ACHN (cell line): ENCODE data around the gene FCGR3B.
"Not testable (repeated sequence)": the region's sequence is repeated elsewhere in the genome, so short reads cannot be mapped to it uniquely, and the experiment has no call there.

Source experiments
- DNase-seq: peaks from one replicate; pipeline ENCODE4 v3.0.0-alpha.2; 2015
- in situ Hi-C: cut with HindIII; loops from 2 replicates; pipeline ENCODE4 v1.10.0; 2017; ENCODE audit warnings: low sequenced_read_pairs, low pct_ligation_motif_present, low pct_unique_long_range_greater_than_20kb

The FCGR3B gene

DNA sequence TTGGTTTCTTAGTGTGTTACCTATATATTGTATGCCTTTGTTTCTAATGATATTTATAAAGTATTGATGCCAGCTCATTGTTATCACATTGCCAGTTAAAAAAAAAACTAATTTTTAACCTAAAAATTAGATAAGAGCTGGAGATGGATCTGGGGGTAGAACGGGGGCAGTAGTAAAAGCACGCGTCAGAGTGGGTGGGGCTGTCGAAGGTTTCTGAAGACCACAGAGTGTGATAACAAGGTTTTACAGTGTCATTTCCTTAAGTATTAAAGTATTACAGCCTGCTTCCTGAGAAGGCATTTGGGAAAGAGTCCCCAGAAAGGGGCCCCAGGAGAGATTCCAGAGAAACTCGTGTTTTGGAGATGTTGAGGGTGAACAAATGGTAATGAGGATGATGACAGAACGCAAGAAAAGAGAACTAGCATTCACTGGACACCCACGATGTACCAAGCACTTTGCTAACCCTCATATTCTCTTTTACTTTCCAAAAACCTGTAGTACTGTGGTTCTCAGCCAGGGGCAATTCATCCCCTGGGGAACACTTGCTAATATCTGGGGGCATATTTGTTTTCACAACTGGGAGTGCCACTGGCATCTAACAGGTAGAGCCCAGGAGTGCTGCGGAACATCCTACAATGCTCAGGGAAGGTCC is 51.0 kb downstream of the FCGR3B start:
- in situ Hi-C loops, DNase-seq: not testable (repeated sequence)

DNA sequence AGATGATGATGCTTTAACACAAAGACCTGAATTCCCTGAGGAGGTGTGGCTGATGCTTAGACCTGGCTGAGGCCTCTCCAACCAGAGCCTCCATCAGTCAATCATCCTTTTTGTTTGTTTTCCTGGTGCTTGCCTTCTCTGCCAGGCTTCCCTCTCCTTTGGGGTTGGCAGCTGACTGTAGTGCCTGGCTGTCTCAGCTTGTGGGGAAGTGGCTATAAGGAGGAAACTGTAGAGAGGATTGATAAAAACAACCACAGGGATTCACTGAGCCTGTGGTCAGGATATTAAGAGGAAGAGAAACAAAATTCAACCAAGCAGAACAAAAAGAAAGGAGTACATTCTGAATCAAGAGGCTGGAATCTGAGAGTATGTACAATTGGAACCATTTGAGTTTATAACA is 54.3 kb downstream of the FCGR3B start:
- DNase-seq, in situ Hi-C loops: not testable (repeated sequence)
